ENCODE measurements around the gene CFAP57. TPM values are rescaled to one million over a fixed set of nuclear protein-coding genes. Genes with fewer than 3 reads are reported as not detected.
A peak's percentile ranks its signal among the peaks of the same experiment; 100 is the strongest.

The CFAP57 gene
- total and polyA plus RNA-seq, 2 of the 13 experiments (the other 11 are each of a cell fraction or from before 2014, with no cell fraction given), result 0.01 TPM; not detected in 1

DNA sequence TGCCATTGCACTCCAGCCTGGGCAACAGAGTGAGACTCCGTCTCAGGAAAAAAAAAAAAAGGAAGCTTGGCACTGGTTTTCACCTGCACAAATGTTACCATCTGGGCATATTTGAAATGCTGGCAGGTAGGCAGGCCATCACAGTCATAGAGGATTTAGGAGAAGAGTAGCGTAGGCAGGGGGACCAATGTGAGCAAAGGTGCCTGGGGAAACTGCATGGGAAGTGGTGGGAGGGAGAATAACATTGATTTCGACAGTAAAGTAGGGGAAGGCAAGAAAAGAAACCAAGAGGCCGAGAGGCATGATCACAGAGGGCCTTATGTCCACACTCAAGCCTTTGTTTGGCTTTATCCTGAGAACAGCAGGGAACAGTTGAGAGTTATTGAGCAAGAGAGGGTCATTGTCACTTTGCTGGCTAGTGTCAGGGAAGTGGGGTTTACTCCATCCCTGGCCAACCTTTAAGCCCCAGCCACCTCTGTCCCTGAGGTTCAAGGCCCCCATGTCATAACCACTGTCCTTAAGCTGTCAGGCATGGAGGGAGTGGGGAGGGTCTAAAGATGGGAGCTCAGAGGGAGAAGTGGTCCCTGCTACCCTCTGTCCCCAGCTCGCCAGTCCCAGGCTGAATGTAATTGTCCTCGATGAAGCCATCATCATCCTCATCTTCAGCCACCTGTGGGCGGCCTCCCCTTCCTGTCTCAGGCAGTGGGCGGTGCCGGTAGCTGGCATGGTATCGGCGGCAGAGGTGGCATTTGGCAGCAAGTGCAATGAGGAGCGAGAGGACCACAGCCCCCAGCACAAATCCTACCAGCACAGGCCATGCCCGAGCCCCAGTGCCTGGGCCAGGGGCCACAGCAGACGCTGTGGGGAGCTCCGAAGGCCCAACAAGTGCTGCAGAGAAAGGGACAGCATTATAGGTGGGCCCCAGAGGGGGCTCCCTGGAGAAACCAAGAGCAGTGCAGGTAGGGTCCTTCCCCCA, 110.4 kb downstream of the CFAP57 start (continued):
- TF ChIP-seq, protein P1, sequence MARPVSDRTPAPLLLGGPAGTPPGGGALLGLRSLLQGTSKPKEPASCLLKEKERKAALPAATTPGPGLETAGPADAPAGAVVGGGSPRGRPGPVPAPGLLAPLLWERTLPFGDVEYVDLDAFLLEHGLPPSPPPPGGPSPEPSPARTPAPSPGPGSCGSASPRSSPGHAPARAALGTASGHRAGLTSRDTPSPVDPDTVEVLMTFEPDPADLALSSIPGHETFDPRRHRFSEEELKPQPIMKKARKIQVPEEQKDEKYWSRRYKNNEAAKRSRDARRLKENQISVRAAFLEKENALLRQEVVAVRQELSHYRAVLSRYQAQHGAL (CRISPR knock-in tag; IDR thresholded peaks at IDR 0.05; ENCODE audit: not compliant biosample characterization), result no peak
- TF ChIP-seq TBX2 (CRISPR knock-in tag; IDR thresholded peaks at IDR 0.05; ENCODE audit: borderline replicate concordance) (peak; percentile 72; the same call in 1 of the 2 replicates), SIX4 (CRISPR knock-in tag; IDR thresholded peaks at IDR 0.05) (peak; percentile 52; the same call in 1 of the 2 replicates), AGO1 (IDR thresholded peaks at IDR 0.05; ENCODE audit: low read depth, low read length, poor library complexity, severe bottlenecking) (no peak), HOXA9 (CRISPR knock-in tag; IDR thresholded peaks at IDR 0.05; ENCODE audit: borderline replicate concordance) (no peak), ZNF263 (CRISPR knock-in tag; IDR thresholded peaks at IDR 0.05) (peak; percentile 20; the same call in 1 of the 2 replicates), EP300 (IDR thresholded peaks at IDR 0.05; ENCODE audit: low read depth in 2 of 2, low read length in 2 of 2) (peak in 1 of 2 experiments; percentile 68; a peak in 1 of 4 replicates), EP300 (CRISPR knock-in tag; IDR thresholded peaks at IDR 0.05; ENCODE audit: borderline replicate concordance) (peak; percentile 56; the same call in 1 of the 2 replicates), SATB2 (CRISPR knock-in tag; IDR thresholded peaks at IDR 0.05) (no peak), NR2F6 (IDR thresholded peaks at IDR 0.05) (peak; percentile 83), NR2F6 (CRISPR knock-in tag; IDR thresholded peaks at IDR 0.05) (peak; percentile 90), ZNF746 (CRISPR knock-in tag; IDR thresholded peaks at IDR 0.05) (0 out of 2 replicates have a peak, but pooled peaks have one; percentile 13), ZNF790 (CRISPR knock-in tag; IDR thresholded peaks at IDR 0.05; ENCODE audit: borderline replicate concordance) (no peak), ZNF629 (CRISPR knock-in tag; conservative IDR thresholded peaks at IDR 0.05) (peak; percentile 53; the same call in 1 of the 2 replicates), HHEX (CRISPR knock-in tag; IDR thresholded peaks at IDR 0.05) (0 out of 2 replicates have a peak, but pooled peaks have one; percentile 35), ZNF839 (CRISPR knock-in tag; IDR thresholded peaks at IDR 0.05; ENCODE audit: borderline replicate concordance) (no peak), NFYC (CRISPR knock-in tag; IDR thresholded peaks at IDR 0.05) (no peak), RCOR2 (CRISPR knock-in tag; IDR thresholded peaks at IDR 0.05) (peak; percentile 61; the same call in 1 of the 2 replicates), CEBPG (CRISPR knock-in tag; IDR thresholded peaks at IDR 0.05) (peak; percentile 97)
- TF ChIP-seq, protein P2, sequence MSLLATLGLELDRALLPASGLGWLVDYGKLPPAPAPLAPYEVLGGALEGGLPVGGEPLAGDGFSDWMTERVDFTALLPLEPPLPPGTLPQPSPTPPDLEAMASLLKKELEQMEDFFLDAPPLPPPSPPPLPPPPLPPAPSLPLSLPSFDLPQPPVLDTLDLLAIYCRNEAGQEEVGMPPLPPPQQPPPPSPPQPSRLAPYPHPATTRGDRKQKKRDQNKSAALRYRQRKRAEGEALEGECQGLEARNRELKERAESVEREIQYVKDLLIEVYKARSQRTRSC (CRISPR knock-in tag; IDR thresholded peaks at IDR 0.05; ENCODE audit: low read depth), result no peak
- TF ChIP-seq, protein P3, sequence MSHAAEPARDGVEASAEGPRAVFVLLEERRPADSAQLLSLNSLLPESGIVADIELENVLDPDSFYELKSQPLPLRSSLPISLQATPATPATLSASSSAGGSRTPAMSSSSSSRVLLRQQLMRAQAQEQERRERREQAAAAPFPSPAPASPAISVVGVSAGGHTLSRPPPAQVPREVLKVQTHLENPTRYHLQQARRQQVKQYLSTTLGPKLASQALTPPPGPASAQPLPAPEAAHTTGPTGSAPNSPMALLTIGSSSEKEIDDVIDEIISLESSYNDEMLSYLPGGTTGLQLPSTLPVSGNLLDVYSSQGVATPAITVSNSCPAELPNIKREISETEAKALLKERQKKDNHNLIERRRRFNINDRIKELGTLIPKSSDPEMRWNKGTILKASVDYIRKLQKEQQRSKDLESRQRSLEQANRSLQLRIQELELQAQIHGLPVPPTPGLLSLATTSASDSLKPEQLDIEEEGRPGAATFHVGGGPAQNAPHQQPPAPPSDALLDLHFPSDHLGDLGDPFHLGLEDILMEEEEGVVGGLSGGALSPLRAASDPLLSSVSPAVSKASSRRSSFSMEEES (CRISPR knock-in tag; IDR thresholded peaks at IDR 0.05), result 0 out of 2 replicates have a peak, but pooled peaks have one; percentile 18
- TF ChIP-seq, protein P4, sequence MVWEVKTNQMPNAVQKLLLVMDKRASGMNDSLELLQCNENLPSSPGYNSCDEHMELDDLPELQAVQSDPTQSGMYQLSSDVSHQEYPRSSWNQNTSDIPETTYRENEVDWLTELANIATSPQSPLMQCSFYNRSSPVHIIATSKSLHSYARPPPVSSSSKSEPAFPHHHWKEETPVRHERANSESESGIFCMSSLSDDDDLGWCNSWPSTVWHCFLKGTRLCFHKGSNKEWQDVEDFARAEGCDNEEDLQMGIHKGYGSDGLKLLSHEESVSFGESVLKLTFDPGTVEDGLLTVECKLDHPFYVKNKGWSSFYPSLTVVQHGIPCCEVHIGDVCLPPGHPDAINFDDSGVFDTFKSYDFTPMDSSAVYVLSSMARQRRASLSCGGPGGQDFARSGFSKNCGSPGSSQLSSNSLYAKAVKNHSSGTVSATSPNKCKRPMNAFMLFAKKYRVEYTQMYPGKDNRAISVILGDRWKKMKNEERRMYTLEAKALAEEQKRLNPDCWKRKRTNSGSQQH (CRISPR knock-in tag; IDR thresholded peaks at IDR 0.05; ENCODE audit: low read depth), result no peak; the same call in 1 of the 2 replicates
- TF ChIP-seq, protein P5, sequence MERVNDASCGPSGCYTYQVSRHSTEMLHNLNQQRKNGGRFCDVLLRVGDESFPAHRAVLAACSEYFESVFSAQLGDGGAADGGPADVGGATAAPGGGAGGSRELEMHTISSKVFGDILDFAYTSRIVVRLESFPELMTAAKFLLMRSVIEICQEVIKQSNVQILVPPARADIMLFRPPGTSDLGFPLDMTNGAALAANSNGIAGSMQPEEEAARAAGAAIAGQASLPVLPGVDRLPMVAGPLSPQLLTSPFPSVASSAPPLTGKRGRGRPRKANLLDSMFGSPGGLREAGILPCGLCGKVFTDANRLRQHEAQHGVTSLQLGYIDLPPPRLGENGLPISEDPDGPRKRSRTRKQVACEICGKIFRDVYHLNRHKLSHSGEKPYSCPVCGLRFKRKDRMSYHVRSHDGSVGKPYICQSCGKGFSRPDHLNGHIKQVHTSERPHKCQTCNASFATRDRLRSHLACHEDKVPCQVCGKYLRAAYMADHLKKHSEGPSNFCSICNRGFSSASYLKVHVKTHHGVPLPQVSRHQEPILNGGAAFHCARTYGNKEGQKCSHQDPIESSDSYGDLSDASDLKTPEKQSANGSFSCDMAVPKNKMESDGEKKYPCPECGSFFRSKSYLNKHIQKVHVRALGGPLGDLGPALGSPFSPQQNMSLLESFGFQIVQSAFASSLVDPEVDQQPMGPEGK (CRISPR knock-in tag; IDR thresholded peaks at IDR 0.05), result peak; percentile 77
